Activated naive CD4-positive, alpha-beta T cell treated with Interleukin-2 at 50 U/mL for 16 hours (primary cell): ENCODE data around the gene SOX5.
"Not testable (repeated sequence)": the region's sequence is repeated elsewhere in the genome, so short reads cannot be mapped to it uniquely, and the experiment has no call there.

Experiments used
- DNase-seq: peaks from one replicate; pipeline ENCODE4 v3.0.0-alpha.2; 2020

SOX5 gene

GRCh38 chr12:23752245-23752644 is 197.2 kb downstream of the SOX5 start:
- no peak for DNase-seq

GRCh38 chr12:23751641-23752040 is 197.8 kb downstream of the SOX5 start:
- DNase-seq: no peak

GRCh38 chr12:23750923-23751322 is 198.5 kb downstream of the SOX5 start:
- no peak for DNase-seq

- DNase-seq: no peak
Observed at GRCh38 chr12:23744696-23745095, 204.8 kb downstream of the SOX5 start.

GRCh38 chr12:23742574-23742973 is 206.9 kb downstream of the SOX5 start:
- no peak for DNase-seq

GRCh38 chr12:23731493-23731892 is 218.0 kb downstream of the SOX5 start:
- no peak for DNase-seq

GRCh38 chr12:23731035-23731434 is 218.4 kb downstream of the SOX5 start:
- no peak for DNase-seq

- DNase-seq: no peak
Observed at GRCh38 chr12:23729359-23729758, 220.1 kb downstream of the SOX5 start.

GRCh38 chr12:23726646-23727045 is 222.8 kb downstream of the SOX5 start:
- DNase-seq: no peak

- no peak for DNase-seq
Observed at GRCh38 chr12:23722655-23723054, 226.8 kb downstream of the SOX5 start.

GRCh38 chr12:23721268-23721667 is 228.2 kb downstream of the SOX5 start:
- no peak for DNase-seq

GRCh38 chr12:23719493-23719892 is 230.0 kb downstream of the SOX5 start:
- no peak for DNase-seq

GRCh38 chr12:23710361-23710760 is 239.1 kb downstream of the SOX5 start:
- not testable (repeated sequence) for DNase-seq

- no peak for DNase-seq
Observed at GRCh38 chr12:23708185-23708837, 241.2 kb downstream of the SOX5 start.

GRCh38 chr12:23707270-23707669 is 242.2 kb downstream of the SOX5 start:
- DNase-seq: no peak

- DNase-seq: no peak
Observed at GRCh38 chr12:23704992-23705943, 244.2 kb downstream of the SOX5 start.

GRCh38 chr12:23703051-23703450 is 246.4 kb downstream of the SOX5 start:
- DNase-seq: no peak

- DNase-seq: no peak
Observed at GRCh38 chr12:23699031-23699430, 250.4 kb downstream of the SOX5 start.

GRCh38 chr12:23694920-23695319 is 254.6 kb downstream of the SOX5 start:
- DNase-seq: no peak

GRCh38 chr12:23694307-23694706 is 255.2 kb downstream of the SOX5 start:
- DNase-seq: no peak

GRCh38 chr12:23687947-23688346 is 261.5 kb downstream of the SOX5 start:
- DNase-seq: no peak

- no peak for DNase-seq
Observed at GRCh38 chr12:23686095-23686494, 263.4 kb downstream of the SOX5 start.

- DNase-seq: no peak
Observed at GRCh38 chr12:23684121-23684520, 265.3 kb downstream of the SOX5 start.

- DNase-seq: no peak
Observed at GRCh38 chr12:23681237-23681636, 268.2 kb downstream of the SOX5 start.
